Lung (tissue), 12 donors: ENCODE measurements around the gene DHRS1. TPM values are rescaled to one million over a fixed set of nuclear protein-coding genes. Genes with fewer than 3 reads are reported as not detected.

Experiments
- ATAC-seq: fragments of 200-7000 bp; cut with Tn5 transposase; one replicate; pipeline ENCODE4 v1.9.1; 2020; ENCODE audit warnings: moderate number of reproducible peaks; ENCODE audit not compliant: insufficient read depth, low FRiP score
- DNase-seq, 3 donors: peaks; one replicate each; pipeline ENCODE4 v3.0.0-alpha.2; 2013 to 2017
- H3K27ac ChIP-seq, 2 donors: one replicate each; pipeline ENCODE4 v1.5.1; 2013; ENCODE audit warnings: mild to moderate bottlenecking in 2 of 2, moderate library complexity in 2 of 2, control low read depth in 1 of 2, inconsistent platforms in 1 of 2, low read depth in 1 of 2, low read length in 1 of 2
- H3K27me3 ChIP-seq, 3 donors: one replicate each; pipeline ENCODE4 v1.5.1; 2013; ENCODE audit warnings: low read length in 2 of 3; ENCODE audit not compliant: control insufficient read depth in 3 of 3, insufficient read depth in 3 of 3
- H3K36me3 ChIP-seq, 4 donors: one replicate each; pipeline ENCODE4 v1.5.1; 2013; ENCODE audit warnings: low read length in 4 of 4, mild to moderate bottlenecking in 1 of 4, moderate library complexity in 1 of 4; ENCODE audit not compliant: control insufficient read depth in 4 of 4, insufficient read depth in 4 of 4
- H3K4me1 ChIP-seq, 5 donors: one replicate each; pipeline ENCODE4 v1.5.1; 2013; ENCODE audit warnings: low read length in 5 of 5, mild to moderate bottlenecking in 2 of 5, moderate library complexity in 1 of 5; ENCODE audit not compliant: control insufficient read depth in 5 of 5, insufficient read depth in 5 of 5
- H3K4me3 ChIP-seq: one replicate; pipeline ENCODE4 v1.5.1; 2013; ENCODE audit warnings: mild to moderate bottlenecking, control low read depth, moderate library complexity
- H3K9ac ChIP-seq, 2 donors: one replicate each; pipeline ENCODE4 v1.5.1; 2013; ENCODE audit warnings: low read length in 2 of 2, control low read depth in 1 of 2; ENCODE audit not compliant: insufficient read depth in 1 of 2
- H3K9me3 ChIP-seq, 4 donors: one replicate each; pipeline ENCODE4 v1.5.1; 2013; ENCODE audit warnings: low read length in 3 of 4, mild to moderate bottlenecking in 1 of 4, moderate library complexity in 1 of 4; ENCODE audit not compliant: control insufficient read depth in 4 of 4, insufficient read depth in 3 of 4
- CTCF ChIP-seq: IDR thresholded peaks from 2 replicates; pipeline ENCODE4 v1.5.1; 2012; ENCODE audit warnings: mild to moderate bottlenecking; ENCODE audit errors: control extremely low read depth, extremely low read depth
- WGBS, 2 donors: extraction: QIAGEN DNeasy Blood & Tissue Kit; methylation state at CpG; one replicate each; pipeline ENCODE4 v1.1.7; 2013; 5-methylcytosine and 5-hydroxymethylcytosine counted together
- polyA plus RNA-seq, 2 donors: library from polyadenylated mRNA; stranded (reverse); fragments of 200-250 nt; gene quantifications; one replicate each; pipeline ENCODE4 v1.2.1, GENCODE V29; 2013
- total RNA-seq, 2 donors: library from RNA; depleted of rRNA in 1 of 2; stranded (reverse); fragments of >200 nt in 1 of 2; gene quantifications; one replicate each; pipeline ENCODE4 v1.2.1, GENCODE V29; 2014 to 2021
- donor health status: control.
- donor health status: control.
- donor health status: Bipolar disorder and iron deficiency.
- donor health status: healthy.
- donor health status: DM: yes; HTN: yes; CAD: no.

DHRS1 gene
- total and polyA plus RNA-seq, 4 donors, result 20.6 to 27.8 (median 22.4) TPM

- TF ChIP-seq CTCF, result no peak
Observed at GRCh38 chr14:24284501-24285035, 15.0 kb downstream of the DHRS1 start.

GRCh38 chr14:24283796-24284460, 15.7 kb downstream of the DHRS1 start:
- Histone ChIP-seq H3K9ac (no peak overlapping the region), H3K36me3 (no peaks in the 10 kb centered on the region), H3K4me1 (peaks cover 0 to 5% (median 0%) of the 10 kb centered on the region in 5 donors), H3K27ac (no peak overlapping the region), H3K27me3 (no peaks in the 10 kb centered on the region), H3K9me3 (no peaks in the 10 kb centered on the region), H3K4me3 (no peak overlapping the region)
- ATAC-seq, result no peak
- 94% methylated on average over 5 of the region's 5 CpGs for WGBS, 2 donors
- TF ChIP-seq CTCF, result no peak
- no peak for DNase-seq

More at GRCh38 chr14:24284501-24285035, 15.0 kb downstream of the DHRS1 start:
- Histone ChIP-seq H3K4me3 (no peak overlapping the region), H3K9me3 (no peaks in the 10 kb centered on the region), H3K9ac (no peak overlapping the region), H3K36me3 (peaks cover 0 to 2% (median under 1%) of the 10 kb centered on the region in 4 donors), H3K27ac (no peak overlapping the region), H3K27me3 (no peaks in the 10 kb centered on the region), H3K4me1 (peaks cover 0 to 5% (median 0%) of the 10 kb centered on the region in 5 donors)
- ATAC-seq (no peak), DNase-seq (no peak)
- WGBS, 2 donors, result 83 to 89% methylated on average over 11 of the region's 11 CpGs

DNA sequence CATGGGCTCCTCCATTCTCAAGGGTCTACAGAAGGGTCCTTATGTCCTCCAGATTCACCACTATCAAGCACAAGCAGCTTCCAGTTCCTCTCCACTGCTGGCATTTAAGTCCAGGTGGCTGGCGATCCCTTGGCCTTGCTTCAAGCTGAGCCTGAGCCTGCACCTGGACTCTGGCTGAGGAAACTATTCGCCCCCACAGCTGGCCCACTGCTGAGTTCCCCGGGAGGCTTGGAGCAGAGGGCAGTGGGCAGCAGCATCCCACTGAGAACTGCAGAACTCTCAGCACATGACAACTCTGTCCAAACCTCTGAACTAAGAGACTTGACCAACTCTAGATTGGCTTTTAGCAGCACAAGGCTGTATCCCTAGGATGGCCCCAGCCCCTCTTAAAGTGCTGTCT, 16.8 kb downstream of the DHRS1 start:
- Histone ChIP-seq H3K4me3 (no peak overlapping the region), H3K9me3 (no peaks in the 10 kb centered on the region), H3K27me3 (no peaks in the 10 kb centered on the region), H3K27ac (peak overlapping the region in 1 of 2 donors; percentile 22), H3K9ac (no peak overlapping the region), H3K36me3 (no peaks in the 10 kb centered on the region), H3K4me1 (peaks cover 0 to 5% (median 0%) of the 10 kb centered on the region in 5 donors)
- no peak for TF ChIP-seq CTCF
- DNase-seq (no peak), ATAC-seq (no peak)
- 75 to 81% methylated on average over 3 of the region's 3 CpGs for WGBS, 2 donors
